Bone marrow (tissue), 2 donors: ENCODE results near the gene OPTC.

Experiments used
- DNase-seq, 2 donors: peaks; one replicate each; lab custom pipeline; 2025; lab: John Stamatoyannopoulos, UW

OPTC gene

DNA sequence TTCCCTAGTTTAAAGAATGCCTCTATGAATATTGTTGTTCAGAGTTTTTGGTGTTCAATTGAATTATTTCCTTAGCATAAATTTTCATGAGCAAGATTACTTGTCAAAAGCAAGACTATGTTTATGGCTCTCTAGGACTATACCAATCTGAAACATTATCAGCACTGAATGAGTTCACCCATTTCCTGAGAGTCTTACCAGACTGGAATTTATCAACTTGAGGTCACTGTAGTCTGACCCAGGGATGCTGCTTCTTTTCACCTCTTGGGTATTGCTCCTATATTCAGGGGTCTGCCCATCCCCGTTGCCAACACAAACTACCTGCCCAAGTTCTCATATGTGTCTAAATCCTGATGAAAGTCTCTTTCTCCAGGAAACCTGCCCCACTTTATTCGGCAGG lies 42.6 kb downstream of the OPTC start:
- no peak for DNase-seq

DNA sequence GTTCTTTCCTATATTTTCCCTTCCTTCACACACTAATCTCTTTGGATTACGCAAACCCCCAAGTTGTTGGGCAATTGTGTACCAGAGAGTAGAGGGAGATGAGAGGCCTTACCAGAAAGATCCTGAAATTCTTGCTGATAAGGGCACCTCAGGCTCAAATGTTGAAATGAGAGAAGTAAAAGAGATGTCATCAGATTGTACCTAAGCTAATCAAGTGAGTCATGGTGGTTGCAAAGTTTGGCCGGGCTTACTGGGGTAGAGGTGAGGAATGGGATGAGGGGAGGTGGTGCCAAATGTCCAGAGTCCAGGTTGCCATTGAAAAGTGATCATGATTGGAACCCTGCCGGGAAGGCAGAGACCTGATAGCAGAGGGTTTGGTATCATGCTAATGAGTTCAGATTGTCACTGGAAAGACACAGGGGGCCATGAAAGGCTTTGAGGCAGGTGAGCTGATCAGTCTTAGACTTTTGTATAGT lies 43.1 kb downstream of the OPTC start:
- DNase-seq: no peak

DNA sequence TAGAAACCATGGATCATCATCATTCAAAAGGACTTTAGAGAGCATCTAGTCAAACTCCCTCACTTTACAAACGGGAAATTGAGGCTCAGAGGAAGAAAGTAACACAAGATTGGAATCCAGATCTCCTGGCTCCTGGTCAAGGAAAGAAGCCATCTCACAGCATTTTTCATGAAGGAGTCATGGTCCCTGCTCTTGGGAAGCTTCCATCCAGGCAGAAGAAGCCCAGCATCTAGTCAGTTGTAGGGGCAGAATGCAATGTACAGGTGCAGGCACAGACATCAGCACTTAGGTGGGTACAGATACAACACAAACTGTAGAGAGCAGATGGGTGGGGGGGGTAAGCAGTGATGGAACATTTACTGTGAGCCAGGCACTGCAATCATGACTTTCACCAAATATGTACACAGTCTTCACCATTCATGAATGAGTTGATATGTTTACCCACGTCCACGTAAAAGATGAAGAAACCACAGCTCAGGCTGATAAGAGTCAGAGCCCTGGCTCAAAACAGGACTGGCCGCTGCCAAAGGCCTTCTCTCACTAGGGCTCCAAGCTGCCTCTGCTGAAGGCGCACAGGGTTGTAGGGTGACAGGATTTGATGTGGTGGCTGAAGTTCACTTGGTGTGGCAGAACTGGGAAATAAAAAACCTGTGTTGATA lies 44.0 kb downstream of the OPTC start:
- DNase-seq: no peak

- no peak for DNase-seq
These were observed 44.8 kb downstream of the OPTC start for GRCh38 chr1:203538726-203539125.

- DNase-seq: no peak
These were observed 46.0 kb downstream of the OPTC start for GRCh38 chr1:203539831-203540546.

- no peak for DNase-seq
These were observed 50.5 kb downstream of the OPTC start for GRCh38 chr1:203544485-203544884.

DNA sequence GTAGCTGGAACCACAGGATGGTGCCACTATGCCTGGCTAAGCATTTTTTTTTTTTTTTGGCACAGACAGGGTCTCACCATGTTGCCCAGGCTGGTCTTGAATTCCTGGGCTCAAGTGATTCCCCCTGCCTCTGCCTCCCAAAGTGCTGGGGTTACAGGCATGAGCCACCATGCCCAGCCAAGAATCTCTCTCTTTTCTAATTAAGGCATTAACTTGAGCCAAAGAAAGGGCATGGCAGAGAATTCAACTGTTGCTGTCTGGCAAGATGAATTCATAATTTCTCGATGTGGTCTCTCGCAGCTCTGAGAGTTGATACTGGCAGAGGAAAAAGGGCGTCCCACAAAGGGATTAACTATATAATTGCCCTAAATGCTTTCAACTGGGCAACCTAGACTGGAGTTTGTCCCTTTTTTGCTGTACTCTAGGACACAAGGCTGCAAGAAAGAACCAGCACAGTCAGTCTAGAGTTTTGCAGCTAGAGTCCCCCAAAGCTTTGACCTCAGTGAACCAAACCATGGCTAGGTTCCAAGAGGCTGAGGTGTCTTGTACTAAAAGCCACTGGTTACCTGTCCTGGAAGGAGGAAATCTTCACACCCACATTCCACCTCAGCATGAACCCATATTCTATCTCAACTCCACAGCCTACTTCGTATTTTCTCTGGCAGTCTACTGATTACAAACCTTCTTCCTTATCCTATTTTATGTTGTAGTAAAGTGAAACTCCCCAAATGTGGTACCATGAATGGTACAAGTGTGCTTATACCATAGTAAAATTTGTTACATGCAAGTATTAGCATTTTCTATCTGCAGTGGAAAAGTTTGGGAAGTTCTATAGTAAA lies 51.2 kb downstream of the OPTC start:
- no peak for DNase-seq

DNA sequence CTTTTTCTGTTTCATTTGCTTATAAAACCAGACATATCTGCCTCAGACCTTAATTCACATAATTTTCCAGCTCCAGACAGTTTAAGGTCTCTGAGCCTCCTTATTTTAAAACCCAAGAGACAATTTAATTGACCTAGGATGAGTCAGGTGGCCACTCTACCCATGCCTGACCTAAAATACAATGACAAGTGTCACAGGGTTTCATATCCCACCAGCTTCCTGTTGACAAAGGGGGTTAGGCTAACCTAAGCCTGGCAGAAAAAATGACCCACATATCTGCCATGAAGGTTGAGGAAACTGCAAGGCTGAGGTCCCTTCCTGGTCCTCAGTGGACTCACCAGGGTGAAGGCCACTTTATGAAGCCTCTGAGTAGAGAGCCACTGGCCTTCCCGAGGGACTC lies 52.3 kb downstream of the OPTC start:
- DNase-seq: no peak

GRCh38 chr1:203547147-203547546 lies 53.2 kb downstream of the OPTC start:
- no peak for DNase-seq

DNA sequence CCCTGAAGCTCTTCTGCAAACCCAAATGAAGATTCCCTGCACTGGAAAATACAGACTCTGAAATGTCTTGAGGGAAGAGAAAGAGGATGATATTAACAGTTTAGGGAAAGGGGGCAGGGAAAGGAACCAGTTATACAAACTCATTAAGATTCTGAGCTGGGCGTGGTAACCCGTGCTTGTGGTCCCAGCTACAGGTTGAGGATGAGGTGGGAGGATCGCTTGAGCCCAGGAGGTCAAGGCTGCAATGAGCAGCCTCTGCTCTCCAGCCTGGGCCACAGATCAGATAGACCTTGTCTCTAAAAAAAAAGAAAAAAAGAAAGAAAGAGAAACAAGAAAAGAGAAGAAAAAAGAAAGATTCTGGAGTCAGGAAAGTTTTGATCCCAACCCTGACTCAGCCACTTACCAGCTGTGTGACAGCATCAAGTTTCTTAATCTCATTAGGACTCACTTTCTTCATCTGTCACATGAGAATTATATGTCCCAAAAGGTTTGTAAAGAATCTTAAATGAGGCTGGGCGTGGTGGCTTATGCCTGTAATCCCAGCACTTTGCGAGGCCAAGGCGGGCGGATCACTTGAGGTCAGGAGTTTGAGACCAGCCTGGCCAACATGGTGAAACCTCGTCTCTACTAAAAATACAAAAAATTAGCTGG lies 53.9 kb downstream of the OPTC start:
- no peak for DNase-seq

DNA sequence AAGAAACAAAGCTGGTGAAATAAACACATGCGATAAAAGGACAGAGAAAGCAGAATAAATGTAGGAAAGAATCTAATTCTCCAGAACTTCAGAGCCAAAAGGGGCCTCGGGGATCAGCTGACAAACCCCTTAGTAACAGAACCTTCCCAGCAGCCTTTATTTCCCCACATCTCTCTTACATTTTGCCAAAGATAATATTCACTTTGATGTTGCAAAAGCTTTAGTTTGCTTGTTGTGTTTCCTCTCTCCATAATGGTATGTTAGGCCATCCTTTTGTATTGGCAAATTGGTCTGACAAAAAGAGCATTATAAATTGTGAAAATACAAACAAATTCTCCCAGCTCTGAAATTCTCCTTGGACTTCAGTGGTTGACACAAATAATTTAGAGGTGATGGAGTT lies 54.9 kb downstream of the OPTC start:
- DNase-seq: no peak

DNA sequence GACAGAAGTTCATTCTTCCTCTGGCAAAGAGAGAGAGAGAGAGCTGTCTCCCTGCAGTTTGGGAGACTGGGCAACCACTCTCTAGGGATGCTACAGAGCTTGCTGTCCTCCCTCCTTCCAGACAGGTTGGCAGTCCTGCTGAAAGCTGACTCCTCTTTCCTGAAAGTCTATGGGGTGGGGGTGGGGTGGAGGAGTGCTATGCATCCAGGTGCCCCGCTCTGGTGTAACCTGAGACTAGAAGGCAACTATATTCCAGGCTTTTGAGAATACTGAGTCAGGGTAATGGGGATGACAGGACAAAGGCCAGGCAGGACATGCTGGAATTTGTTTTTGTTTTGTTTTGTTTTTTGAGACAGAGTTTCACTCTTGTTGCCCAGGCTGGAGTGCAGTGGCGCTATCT lies 55.4 kb downstream of the OPTC start:
- no peak for DNase-seq

GRCh38 chr1:203550846-203551245 lies 56.9 kb downstream of the OPTC start:
- no peak for DNase-seq

GRCh38 chr1:203551550-203551949 lies 57.6 kb downstream of the OPTC start:
- DNase-seq: no peak

- DNase-seq: no peak
These were observed 59.5 kb downstream of the OPTC start for GRCh38 chr1:203553496-203553895.

DNA sequence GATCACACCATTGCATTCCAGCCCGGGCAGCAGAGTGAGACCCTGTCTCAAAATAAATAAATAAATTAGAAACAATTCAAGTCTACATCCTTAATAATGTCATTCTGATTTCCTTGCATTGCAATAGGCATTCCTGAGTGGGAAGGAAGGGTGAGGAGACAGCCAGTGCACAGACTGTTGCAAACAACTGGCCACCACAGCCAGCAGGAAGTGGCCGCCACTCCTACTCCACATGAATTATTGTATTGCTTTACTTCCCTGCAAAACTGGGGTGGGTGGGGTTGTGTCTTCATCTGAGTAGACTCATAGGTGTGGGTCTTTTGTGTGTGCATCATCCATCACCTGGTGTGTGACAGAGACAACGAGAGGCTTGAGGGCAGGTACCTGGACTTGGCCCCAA lies 60.1 kb downstream of the OPTC start:
- no peak for DNase-seq

GRCh38 chr1:203555076-203555475 lies 61.1 kb downstream of the OPTC start:
- DNase-seq: no peak

- no peak for DNase-seq
These were observed 61.6 kb downstream of the OPTC start for GRCh38 chr1:203555511-203556046.

DNA sequence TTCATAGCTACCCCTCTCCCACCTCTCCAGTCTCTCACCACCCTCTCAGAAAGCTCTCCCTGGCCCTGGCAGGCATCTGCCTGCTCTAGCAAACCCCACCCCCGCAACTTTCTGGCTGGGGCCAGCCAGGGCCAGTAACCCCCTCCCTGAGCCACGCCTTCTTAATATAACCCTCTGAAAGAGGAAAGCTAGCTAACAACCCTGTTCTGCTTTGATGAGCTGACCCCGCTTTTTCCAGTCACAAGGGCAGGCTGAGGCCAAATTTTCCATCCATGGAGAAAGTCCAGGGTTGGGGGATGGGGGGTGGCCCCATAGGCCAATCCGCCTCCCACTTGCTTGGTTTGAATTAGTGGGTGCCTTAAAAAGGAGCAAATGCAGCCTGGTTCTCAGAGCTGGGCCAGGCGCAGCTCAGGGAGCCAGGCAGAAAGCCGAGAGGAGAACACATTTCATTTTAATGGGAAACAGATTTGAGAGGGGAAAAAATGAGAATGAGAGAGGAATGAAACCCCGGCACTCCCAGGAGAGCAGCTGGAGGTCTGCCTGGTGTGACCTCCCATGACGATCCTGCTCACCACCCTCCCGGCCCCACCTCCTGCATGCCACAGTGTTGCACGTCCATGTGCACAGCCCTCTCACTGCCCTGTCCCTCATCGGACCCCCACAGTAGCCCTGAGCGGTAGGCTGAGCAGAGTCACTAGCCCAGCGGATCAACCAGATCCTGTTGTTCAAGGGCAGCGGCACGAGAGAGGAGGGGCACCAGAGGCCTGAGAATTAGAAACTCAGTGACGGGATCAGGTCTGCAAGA lies 62.3 kb downstream of the OPTC start:
- no peak for DNase-seq

DNA sequence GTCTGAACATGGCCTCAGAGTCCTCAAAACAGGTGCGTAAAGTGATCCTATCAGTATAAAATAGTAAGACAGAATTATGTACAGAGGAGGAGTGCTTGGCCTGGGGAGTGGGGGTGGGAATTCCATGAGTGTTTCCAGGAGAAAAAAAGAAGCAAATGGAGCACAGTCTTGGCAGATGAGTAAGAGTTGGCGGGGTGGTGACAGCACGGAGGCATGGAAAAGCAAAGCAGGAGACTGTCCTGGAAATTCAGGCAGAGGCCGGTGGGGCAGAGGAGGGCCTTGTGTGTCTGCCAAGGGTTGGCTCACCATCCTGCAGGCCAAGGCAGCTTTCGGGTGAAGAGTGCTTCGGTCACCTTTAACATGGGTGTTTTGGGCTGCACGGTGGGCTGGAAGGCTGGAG lies 63.4 kb downstream of the OPTC start:
- DNase-seq: no peak

DNA sequence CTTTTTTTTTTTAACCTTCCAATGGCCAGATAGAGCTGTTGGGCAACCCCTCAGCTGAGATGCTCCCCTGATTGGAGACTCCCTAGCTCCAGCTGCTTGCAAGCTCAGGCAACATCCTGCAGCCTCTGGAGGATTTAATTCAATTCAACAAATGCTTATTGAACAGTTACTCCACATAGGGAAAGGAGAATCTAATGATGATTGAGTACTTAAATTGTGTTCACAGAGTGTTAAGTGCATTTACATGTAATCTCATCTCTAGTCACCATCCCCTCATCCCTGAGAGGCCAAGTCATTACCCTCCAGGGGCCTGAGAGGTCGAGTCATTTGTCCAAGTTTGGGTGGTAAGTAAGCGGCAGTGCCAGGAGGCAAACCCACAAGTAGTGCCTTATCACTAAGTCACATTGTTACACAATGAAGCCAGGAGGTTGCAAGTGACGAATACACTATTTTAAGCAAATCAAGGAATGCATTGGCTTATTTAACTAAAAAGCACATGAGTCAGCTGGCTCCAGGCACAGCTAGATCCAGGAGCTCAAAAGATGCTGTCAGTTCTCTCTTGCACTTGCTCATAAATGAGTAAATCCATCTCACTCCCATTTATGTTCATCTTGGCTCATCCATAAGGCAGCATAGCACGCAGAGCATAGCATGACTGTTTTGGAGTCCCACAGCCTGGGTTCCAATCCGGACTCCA lies 64.3 kb downstream of the OPTC start:
- DNase-seq: no peak
